Type B pancreatic cell (in vitro differentiated cells): ENCODE results near the gene TSPAN11. TPM values are rescaled to one million over a fixed set of nuclear protein-coding genes. Genes with fewer than 3 reads are reported as not detected.

Experiments used
- DNase-seq: peaks from one replicate; pipeline ENCODE4 v3.0.0; 2021; ENCODE audit warnings: mixed read lengths; ENCODE audit not compliant: unreplicated experiment; ENCODE audit errors: extremely low spot score
- H3K27ac Mint-ChIP-seq: 2 replicates; pipeline ENCODE4 v1.8.0; 2021; ENCODE audit warnings: mild to moderate bottlenecking, mixed read lengths
- H3K27me3 Mint-ChIP-seq: 2 replicates; pipeline ENCODE4 v1.8.0; 2021; ENCODE audit warnings: mixed read lengths
- H3K36me3 Mint-ChIP-seq: 2 replicates; pipeline ENCODE4 v1.8.0; 2021; ENCODE audit warnings: mixed read lengths
- H3K4me1 Mint-ChIP-seq: one replicate; pipeline ENCODE4 v1.8.0; 2021; ENCODE audit warnings: mixed read lengths; ENCODE audit not compliant: unreplicated experiment
- H3K4me3 Mint-ChIP-seq: 2 replicates; pipeline ENCODE4 v1.8.0; 2021; ENCODE audit warnings: mild to moderate bottlenecking, mixed read lengths
- H3K9me3 Mint-ChIP-seq: 2 replicates; pipeline ENCODE4 v1.8.0; 2021; ENCODE audit warnings: mixed read lengths
- total RNA-seq: library from RNA; stranded (reverse); gene quantifications from 2 replicates; pipeline ENCODE4 v1.2.1, GENCODE V29; 2021; ENCODE audit warnings: low replicate concordance
- TF ChIP-seq, protein P1 (sequence below): fragments of 200-600 bp; sonication (generic); conservative IDR thresholded peaks from 2 replicates; pipeline ENCODE4 v1.5.0; 2021; ENCODE audit warnings: antibody characterized with exemption, mild to moderate bottlenecking

TSPAN11 gene
- total RNA-seq, 1 donor from 2014 or later, result 52.3 TPM

DNA sequence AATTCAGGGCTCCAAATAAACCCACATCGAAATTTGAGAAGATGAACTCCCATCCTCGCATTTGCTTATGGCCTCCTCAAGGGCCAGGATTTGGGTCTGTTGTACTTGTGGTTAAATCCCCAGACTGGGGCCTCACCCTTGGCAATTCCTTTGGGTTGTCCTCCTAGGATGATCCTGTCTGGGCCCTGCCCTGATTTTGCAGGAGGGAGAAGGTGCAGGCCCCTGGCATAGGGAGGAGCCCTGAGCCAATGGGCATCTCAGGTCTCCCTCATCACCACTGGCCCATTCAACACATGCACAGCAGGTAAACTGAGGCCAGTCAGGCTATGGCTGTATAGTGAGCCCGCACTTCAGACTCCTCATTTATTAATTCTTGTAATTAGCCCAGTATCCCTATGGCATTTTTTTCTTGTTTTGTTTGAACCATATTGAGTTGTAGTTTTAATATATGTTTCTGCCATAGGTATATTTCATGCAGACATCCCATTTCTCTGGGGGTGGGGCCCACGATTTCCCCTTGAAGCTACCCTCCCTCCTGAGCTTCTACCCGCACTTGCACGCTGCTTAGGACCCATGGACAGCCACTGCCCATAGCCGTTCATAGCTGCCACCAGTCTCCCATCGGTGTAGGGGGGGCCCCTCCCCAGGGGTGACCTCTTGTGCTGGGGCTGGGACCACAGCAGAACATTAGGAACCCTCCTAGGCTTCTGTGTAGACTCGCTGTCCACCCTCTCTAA is 80.0 kb downstream of the TSPAN11 start:
- TF ChIP-seq, protein P1, sequence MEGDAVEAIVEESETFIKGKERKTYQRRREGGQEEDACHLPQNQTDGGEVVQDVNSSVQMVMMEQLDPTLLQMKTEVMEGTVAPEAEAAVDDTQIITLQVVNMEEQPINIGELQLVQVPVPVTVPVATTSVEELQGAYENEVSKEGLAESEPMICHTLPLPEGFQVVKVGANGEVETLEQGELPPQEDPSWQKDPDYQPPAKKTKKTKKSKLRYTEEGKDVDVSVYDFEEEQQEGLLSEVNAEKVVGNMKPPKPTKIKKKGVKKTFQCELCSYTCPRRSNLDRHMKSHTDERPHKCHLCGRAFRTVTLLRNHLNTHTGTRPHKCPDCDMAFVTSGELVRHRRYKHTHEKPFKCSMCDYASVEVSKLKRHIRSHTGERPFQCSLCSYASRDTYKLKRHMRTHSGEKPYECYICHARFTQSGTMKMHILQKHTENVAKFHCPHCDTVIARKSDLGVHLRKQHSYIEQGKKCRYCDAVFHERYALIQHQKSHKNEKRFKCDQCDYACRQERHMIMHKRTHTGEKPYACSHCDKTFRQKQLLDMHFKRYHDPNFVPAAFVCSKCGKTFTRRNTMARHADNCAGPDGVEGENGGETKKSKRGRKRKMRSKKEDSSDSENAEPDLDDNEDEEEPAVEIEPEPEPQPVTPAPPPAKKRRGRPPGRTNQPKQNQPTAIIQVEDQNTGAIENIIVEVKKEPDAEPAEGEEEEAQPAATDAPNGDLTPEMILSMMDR, result no peak
- Mint-ChIP-seq H3K27me3 (peaks cover 7% of the 10 kb centered on the region), H3K36me3 (no peaks in the 10 kb centered on the region), H3K9me3 (no peaks in the 10 kb centered on the region), H3K4me3 (no peak overlapping the region), H3K27ac (no peak overlapping the region), H3K4me1 (peaks cover 4% of the 10 kb centered on the region)
- no peak for DNase-seq

DNA sequence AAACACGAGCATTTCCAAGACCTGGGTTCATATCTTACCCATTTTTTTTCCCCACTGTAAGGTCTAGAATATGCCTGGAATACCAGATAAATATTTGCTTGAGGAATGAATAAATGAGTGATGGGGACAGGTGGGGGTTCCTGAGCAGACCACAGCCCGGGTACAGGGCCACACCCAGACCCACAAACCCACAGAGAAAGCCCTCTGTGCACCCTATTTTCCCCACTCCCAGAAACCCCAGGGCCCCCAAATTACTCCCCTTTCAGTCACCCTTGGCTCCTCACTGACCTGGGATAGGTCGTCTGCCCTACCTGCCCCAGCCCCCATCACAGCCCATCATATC is 80.6 kb downstream of the TSPAN11 start:
- Mint-ChIP-seq H3K4me3 (no peak overlapping the region), H3K27me3 (peaks cover 7% of the 10 kb centered on the region), H3K4me1 (peaks cover 4% of the 10 kb centered on the region), H3K27ac (no peak overlapping the region), H3K36me3 (no peaks in the 10 kb centered on the region), H3K9me3 (no peaks in the 10 kb centered on the region)
- no peak for DNase-seq
- TF ChIP-seq, protein P1, result no peak

DNA sequence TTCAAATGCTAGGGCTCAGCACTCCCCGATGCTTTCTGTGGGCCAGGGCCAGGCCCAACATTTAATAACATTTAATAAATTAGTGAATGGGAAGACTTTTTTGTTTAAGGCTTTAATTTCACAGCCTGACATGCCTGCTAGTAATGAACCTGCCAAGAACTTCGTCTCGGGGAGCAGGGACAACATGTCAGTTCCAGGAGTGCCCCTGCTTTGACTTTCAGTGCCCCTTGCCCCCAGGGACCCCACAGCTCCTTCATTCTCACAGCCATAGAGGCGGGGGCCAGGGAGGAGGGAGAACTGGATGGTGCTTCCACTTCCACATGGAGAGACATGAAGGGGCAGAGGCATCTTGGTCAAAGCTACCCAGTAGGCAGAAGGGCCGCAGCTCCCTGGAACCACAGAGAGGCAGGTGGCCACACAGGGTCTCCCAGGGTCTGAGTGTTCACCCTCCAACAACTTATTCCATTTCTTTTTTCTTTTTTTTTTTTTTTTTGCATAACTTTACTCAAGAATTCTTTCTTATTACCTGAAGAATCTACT is 81.2 kb downstream of the TSPAN11 start:
- H3K36me3 Mint-ChIP-seq, result no peaks in the 10 kb centered on the region
- TF ChIP-seq, protein P1, result no peak
- DNase-seq, result no peak
- H3K9me3 Mint-ChIP-seq, result no peaks in the 10 kb centered on the region
- peak overlapping the region; percentile 69 for H3K27ac Mint-ChIP-seq
- peaks cover 11% of the 10 kb centered on the region for H3K27me3 Mint-ChIP-seq
- H3K4me3 Mint-ChIP-seq, result peak overlapping the region; percentile 59
- H3K4me1 Mint-ChIP-seq, result peaks cover 4% of the 10 kb centered on the region

DNA sequence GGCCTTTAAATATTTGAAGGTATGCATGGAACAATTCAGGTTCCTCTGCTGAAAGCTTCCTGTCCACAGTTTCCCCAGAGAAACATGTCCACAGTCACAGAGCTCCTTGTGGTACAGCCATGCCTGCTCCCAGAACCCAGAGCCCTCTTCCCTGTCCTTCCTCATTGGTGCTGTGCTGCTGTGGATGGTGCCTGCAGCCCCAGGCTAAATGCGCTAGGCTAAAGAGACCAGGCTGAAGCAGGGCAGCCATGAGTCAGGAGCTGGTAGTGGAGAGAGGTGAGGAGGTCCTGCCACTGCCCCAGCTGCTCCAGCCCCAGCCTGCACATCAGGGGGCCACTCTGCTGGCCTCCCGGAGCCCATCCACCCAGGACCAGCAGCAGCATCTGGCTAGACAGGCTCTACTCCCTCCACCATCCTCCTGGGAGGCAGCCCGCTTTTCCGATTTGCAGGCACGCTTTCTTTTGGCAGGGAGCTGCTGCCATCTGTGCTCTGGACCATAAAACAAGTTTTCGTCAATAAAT is 81.8 kb downstream of the TSPAN11 start:
- Mint-ChIP-seq H3K27ac (peak overlapping the region; percentile 69), H3K36me3 (no peaks in the 10 kb centered on the region)
- no peak for DNase-seq

DNA sequence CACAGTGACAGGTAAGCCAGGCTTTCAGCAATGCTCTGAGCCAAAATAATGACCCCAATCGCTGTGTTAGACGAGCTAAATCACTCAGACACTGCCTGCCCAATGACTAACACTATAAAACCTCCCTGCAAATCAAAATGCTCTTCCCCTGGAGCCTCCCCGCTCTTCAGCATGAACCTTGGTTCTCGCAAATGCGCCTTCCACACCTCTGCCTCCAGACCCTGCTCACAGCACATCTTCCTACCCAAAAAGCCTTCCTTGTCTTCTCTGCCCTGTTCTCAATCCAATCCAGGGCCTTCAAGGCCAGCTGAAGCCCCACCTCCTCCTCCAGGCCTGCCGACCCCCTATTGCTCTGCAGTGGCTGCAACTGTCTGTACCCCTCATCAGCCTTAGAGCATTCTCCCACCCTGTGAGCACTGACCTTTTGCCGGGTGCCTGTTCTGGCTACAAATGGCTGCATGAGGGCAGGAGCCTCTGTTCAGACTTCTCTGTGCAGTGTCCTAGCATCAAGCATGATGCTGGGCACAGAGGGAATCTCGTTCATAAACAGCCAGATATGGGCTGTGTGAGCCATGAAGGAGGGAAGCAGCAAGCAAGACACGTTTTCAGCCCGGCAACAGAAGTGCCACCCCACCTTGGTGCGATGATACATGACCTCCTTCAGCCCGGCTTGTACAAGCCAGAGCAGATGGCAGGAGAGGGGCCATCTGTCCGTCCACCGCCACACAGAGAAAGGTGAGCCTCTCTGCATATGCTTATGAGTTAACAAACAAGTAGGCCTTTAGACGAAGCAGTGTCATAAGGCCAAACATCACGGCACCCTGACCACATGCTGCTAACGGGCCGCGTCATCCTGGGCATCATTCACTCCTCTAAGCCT is 82.7 kb downstream of the TSPAN11 start:
- TF ChIP-seq, protein P1, result no peak
- H3K27ac Mint-ChIP-seq, result peak overlapping the region; percentile 18
- H3K4me3 Mint-ChIP-seq, result no peak overlapping the region
- peaks cover 4% of the 10 kb centered on the region for H3K4me1 Mint-ChIP-seq
- no peaks in the 10 kb centered on the region for H3K9me3 Mint-ChIP-seq
- H3K36me3 Mint-ChIP-seq, result no peaks in the 10 kb centered on the region
- DNase-seq, result no peak
- H3K27me3 Mint-ChIP-seq, result peaks cover 9% of the 10 kb centered on the region

More for the DNA sequence above, 81.8 kb downstream of the TSPAN11 start:
- peaks cover 4% of the 10 kb centered on the region for H3K4me1 Mint-ChIP-seq
- peaks cover 10% of the 10 kb centered on the region for H3K27me3 Mint-ChIP-seq
- TF ChIP-seq, protein P1, result no peak
- no peaks in the 10 kb centered on the region for H3K9me3 Mint-ChIP-seq
- peak overlapping the region; percentile 59 for H3K4me3 Mint-ChIP-seq
